ENCODE data around the gene RPRD1B.

RPRD1B gene

DNA sequence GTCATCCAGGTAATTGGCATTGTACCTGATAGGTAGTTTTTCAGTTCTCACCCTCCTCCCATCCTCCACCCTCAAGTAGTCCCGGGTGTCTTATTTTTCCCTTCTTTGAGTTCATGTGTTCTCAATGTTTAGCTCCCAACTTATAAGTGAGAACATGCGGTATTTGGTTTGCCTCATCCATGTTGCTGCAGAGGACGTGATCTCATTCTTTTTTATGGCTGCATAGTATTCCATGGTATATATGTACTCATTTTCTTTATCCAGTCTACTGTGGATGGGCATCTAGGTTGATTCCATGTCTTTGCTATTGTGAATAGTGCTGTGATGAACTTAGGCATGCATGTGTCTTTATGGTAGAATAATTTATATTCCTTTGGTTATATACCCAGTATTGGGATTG, 45.8 kb downstream of the RPRD1B start:
- H4K91ac ChIP-seq (ENCODE audit: low read depth, low read length, poor library complexity): no peak overlapping the region
- H3K36me3 ChIP-seq (replicated peaks in 1 of 2; ENCODE audit: control insufficient read depth in 2 of 2, insufficient read depth in 2 of 2, low read length in 2 of 2): peaks cover 11 to 92% of the 10 kb centered on the region in 2 donors
- H3K27me3 ChIP-seq (ENCODE audit: control insufficient read depth in 3 of 3, insufficient read depth in 3 of 3, low read depth in 1 of 3, low read length in 3 of 3): no peaks in the 10 kb centered on the region
- H2BK15ac ChIP-seq (ENCODE audit: low read length): no peak overlapping the region
- peaks cover 2 to 20% of the 10 kb centered on the region in 2 donors for H3K9me3 ChIP-seq (replicated peaks in 1 of 2; ENCODE audit: control insufficient read depth in 2 of 2, insufficient read depth in 1 of 2, low read depth in 1 of 2, low read length in 2 of 2)
- H3K14ac ChIP-seq (ENCODE audit: low read length): no peak overlapping the region
- H3K4me2 ChIP-seq (ENCODE audit: insufficient read depth, low read length, poor library complexity, severe bottlenecking): no peak overlapping the region
- no peak overlapping the region for H2BK12ac ChIP-seq (ENCODE audit: low read length)
- H2BK120ac ChIP-seq (ENCODE audit: low read depth, low read length): no peak overlapping the region
- peaks cover 0 to 3% of the 10 kb centered on the region in 2 donors for H3K4me1 ChIP-seq (ENCODE audit: control insufficient read depth in 2 of 2, insufficient read depth in 1 of 2, low read depth in 1 of 2, low read length in 2 of 2)
- no peak overlapping the region for H4K8ac ChIP-seq (ENCODE audit: low read depth, low read length)
- no CpG with 5 or more reads among the region's 3 CpGs for WGBS, 2 donors (ENCODE audit: extremely low coverage in 2 of 2, insufficient read length in 2 of 2, insufficient replicate concordance in 1 of 2)
- H3K9ac ChIP-seq (ENCODE audit: low read depth, low read length, poor library complexity): no peak overlapping the region
- no peak overlapping the region for H3K4me3 ChIP-seq (ENCODE audit: low read length in 2 of 2)
- H2AK5ac ChIP-seq (ENCODE audit: low read depth, low read length): no peak overlapping the region
- H3K4ac ChIP-seq (ENCODE audit: low read length): no peak overlapping the region
- H2AFZ ChIP-seq (ENCODE audit: low read length): no peak overlapping the region
- H2BK5ac ChIP-seq (ENCODE audit: low read length): no peak overlapping the region
- H3K79me1 ChIP-seq (ENCODE audit: low read depth, low read length): no peaks in the 10 kb centered on the region
- no peak overlapping the region for H3K27ac ChIP-seq (replicated peaks; ENCODE audit: low read length)
- no peak overlapping the region for H3K18ac ChIP-seq (ENCODE audit: low read length)
- DNase-seq (ENCODE audit: low spot score): no peak
- H3K23ac ChIP-seq (ENCODE audit: low read depth, low read length, poor library complexity): no peak overlapping the region

DNA sequence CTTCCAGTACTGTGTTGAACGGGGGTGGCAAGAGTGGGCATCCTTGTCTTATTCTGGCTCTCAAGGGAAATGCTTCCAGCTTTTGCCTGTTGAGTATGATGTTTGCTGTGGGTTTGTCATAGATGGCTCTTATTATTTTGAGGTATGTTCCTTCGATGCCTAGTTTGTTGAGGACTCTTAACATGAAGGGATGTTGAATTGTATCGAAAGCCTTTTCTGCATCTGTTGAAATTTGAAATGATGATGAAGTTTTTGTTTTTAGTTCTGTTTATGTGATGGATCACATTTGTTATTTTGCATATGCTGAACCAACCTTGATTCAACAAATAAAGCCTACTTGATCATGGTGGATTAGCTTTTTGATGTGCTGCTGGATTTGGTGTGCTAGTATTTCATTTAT, 48.0 kb downstream of the RPRD1B start:
- H2BK120ac ChIP-seq (ENCODE audit: low read depth, low read length): no peak overlapping the region
- no peak overlapping the region for H4K8ac ChIP-seq (ENCODE audit: low read depth, low read length)
- no peak overlapping the region for H2BK5ac ChIP-seq (ENCODE audit: low read length)
- H2AFZ ChIP-seq (ENCODE audit: low read length): no peak overlapping the region
- no peak overlapping the region for H3K23ac ChIP-seq (ENCODE audit: low read depth, low read length, poor library complexity)
- no peak overlapping the region for H3K18ac ChIP-seq (ENCODE audit: low read length)
- no CpG with 5 or more reads among the region's 3 CpGs for WGBS, 2 donors (ENCODE audit: extremely low coverage in 2 of 2, insufficient read length in 2 of 2, insufficient replicate concordance in 1 of 2)
- H3K79me1 ChIP-seq (ENCODE audit: low read depth, low read length): no peaks in the 10 kb centered on the region
- peaks cover 0 to 2% of the 10 kb centered on the region in 2 donors for H3K4me1 ChIP-seq (ENCODE audit: control insufficient read depth in 2 of 2, insufficient read depth in 1 of 2, low read depth in 1 of 2, low read length in 2 of 2)
- no peak overlapping the region for H3K14ac ChIP-seq (ENCODE audit: low read length)
- H3K9me3 ChIP-seq (replicated peaks in 1 of 2; ENCODE audit: control insufficient read depth in 2 of 2, insufficient read depth in 1 of 2, low read depth in 1 of 2, low read length in 2 of 2): peaks cover 2 to 20% of the 10 kb centered on the region in 2 donors
- no peak overlapping the region for H3K27ac ChIP-seq (replicated peaks; ENCODE audit: low read length)
- no peak overlapping the region for H2BK12ac ChIP-seq (ENCODE audit: low read length)
- no peaks in the 10 kb centered on the region for H3K27me3 ChIP-seq (ENCODE audit: control insufficient read depth in 3 of 3, insufficient read depth in 3 of 3, low read depth in 1 of 3, low read length in 3 of 3)
- H3K4me2 ChIP-seq (ENCODE audit: insufficient read depth, low read length, poor library complexity, severe bottlenecking): no peak overlapping the region
- no peak for DNase-seq (ENCODE audit: low spot score)
- H2AK5ac ChIP-seq (ENCODE audit: low read depth, low read length): no peak overlapping the region
- no peak overlapping the region for H3K9ac ChIP-seq (ENCODE audit: low read depth, low read length, poor library complexity)
- no peak overlapping the region for H4K91ac ChIP-seq (ENCODE audit: low read depth, low read length, poor library complexity)
- H3K4me3 ChIP-seq (ENCODE audit: low read length in 2 of 2): no peak overlapping the region
- no peak overlapping the region for H3K4ac ChIP-seq (ENCODE audit: low read length)
- peaks cover 15 to 93% of the 10 kb centered on the region in 2 donors for H3K36me3 ChIP-seq (replicated peaks in 1 of 2; ENCODE audit: control insufficient read depth in 2 of 2, insufficient read depth in 2 of 2, low read length in 2 of 2)
- no peak overlapping the region for H2BK15ac ChIP-seq (ENCODE audit: low read length)

DNA sequence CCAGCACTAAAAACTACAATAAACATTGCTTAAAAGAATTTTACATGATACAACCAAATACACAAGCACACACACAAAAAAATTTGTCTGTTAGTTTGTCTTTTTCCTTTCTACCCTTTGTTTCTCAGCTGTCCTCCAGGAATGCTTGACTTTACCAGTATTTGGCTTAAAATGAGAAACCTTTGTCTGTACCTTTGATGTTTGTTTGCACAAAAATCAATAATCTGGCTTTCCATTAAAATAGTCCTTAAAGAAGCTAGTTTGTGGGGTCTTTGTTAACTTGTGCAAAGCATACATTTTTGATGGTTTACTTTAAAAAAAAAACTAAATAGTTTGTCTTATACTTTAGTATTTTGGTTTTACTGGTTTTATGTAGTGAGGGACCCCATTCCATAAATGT, 49.3 kb downstream of the RPRD1B start:
- Histone ChIP-seq H3K4me2 (ENCODE audit: insufficient read depth, low read length, poor library complexity, severe bottlenecking) (no peak overlapping the region), H2AK5ac (ENCODE audit: low read depth, low read length) (no peak overlapping the region), H3K18ac (ENCODE audit: low read length) (no peak overlapping the region), H3K9me3 (replicated peaks in 1 of 2; ENCODE audit: control insufficient read depth in 2 of 2, insufficient read depth in 1 of 2, low read depth in 1 of 2, low read length in 2 of 2) (peaks cover 2 to 20% of the 10 kb centered on the region in 2 donors), H4K91ac (ENCODE audit: low read depth, low read length, poor library complexity) (no peak overlapping the region), H3K79me1 (ENCODE audit: low read depth, low read length) (no peaks in the 10 kb centered on the region), H3K4ac (ENCODE audit: low read length) (no peak overlapping the region), H4K8ac (ENCODE audit: low read depth, low read length) (no peak overlapping the region), H3K14ac (ENCODE audit: low read length) (no peak overlapping the region), H2AFZ (ENCODE audit: low read length) (no peak overlapping the region), H3K36me3 (replicated peaks in 1 of 2; ENCODE audit: control insufficient read depth in 2 of 2, insufficient read depth in 2 of 2, low read length in 2 of 2) (peaks cover 10 to 93% of the 10 kb centered on the region in 2 donors), H3K4me1 (ENCODE audit: control insufficient read depth in 2 of 2, insufficient read depth in 1 of 2, low read depth in 1 of 2, low read length in 2 of 2) (peaks cover 0 to 2% of the 10 kb centered on the region in 2 donors), H2BK12ac (ENCODE audit: low read length) (no peak overlapping the region), H3K27me3 (ENCODE audit: control insufficient read depth in 3 of 3, insufficient read depth in 3 of 3, low read depth in 1 of 3, low read length in 3 of 3) (no peaks in the 10 kb centered on the region), H3K23ac (ENCODE audit: low read depth, low read length, poor library complexity) (no peak overlapping the region), H3K9ac (ENCODE audit: low read depth, low read length, poor library complexity) (no peak overlapping the region), H2BK15ac (ENCODE audit: low read length) (no peak overlapping the region), H2BK120ac (ENCODE audit: low read depth, low read length) (no peak overlapping the region), H3K4me3 (ENCODE audit: low read length in 2 of 2) (no peak overlapping the region), H3K27ac (replicated peaks; ENCODE audit: low read length) (no peak overlapping the region), H2BK5ac (ENCODE audit: low read length) (no peak overlapping the region)
- DNase-seq (ENCODE audit: low spot score): no peak

DNA sequence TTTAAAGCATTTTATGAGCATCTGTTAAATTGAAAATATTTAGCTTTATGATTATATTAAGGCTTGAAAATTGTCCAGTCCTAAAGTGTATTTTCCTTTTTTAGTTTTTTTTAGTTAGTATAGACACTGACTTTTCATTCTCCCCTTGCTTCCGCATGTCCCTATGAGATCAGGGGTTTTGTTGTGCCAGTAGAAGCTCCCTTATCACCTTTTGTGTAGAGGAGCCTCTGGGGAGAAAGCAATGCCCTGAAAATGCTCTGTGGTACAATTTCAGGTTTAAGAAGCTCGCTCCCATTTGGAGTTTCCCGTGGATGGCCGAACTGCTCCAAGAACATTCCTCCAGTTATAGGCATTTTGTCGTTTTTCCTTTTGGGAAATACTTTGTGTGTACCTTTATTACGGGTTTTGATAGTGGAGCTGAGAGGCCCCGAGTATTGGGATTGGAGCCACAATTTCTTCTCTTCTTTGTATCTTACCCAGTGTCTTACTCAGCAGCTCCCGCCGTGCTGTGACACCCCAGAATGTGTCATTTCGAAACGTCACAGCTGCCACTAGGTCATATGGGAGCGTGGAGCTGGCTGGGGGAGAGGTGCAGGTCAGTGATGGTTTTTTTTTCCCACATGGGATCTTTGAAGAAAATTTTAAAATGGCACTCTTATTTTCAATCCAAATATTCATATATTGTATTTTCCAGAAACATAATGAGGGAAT, 49.9 kb downstream of the RPRD1B start:
- H3K4me3 ChIP-seq (ENCODE audit: low read length in 2 of 2): no peak overlapping the region
- DNase-seq (ENCODE audit: low spot score): no peak
- H3K14ac ChIP-seq (ENCODE audit: low read length): no peak overlapping the region
- H3K18ac ChIP-seq (ENCODE audit: low read length): no peak overlapping the region
- no peak overlapping the region for H2BK5ac ChIP-seq (ENCODE audit: low read length)
- H2AFZ ChIP-seq (ENCODE audit: low read length): no peak overlapping the region
- no peak overlapping the region for H3K23ac ChIP-seq (ENCODE audit: low read depth, low read length, poor library complexity)
- H2AK5ac ChIP-seq (ENCODE audit: low read depth, low read length): no peak overlapping the region
- H3K36me3 ChIP-seq (replicated peaks in 1 of 2; ENCODE audit: control insufficient read depth in 2 of 2, insufficient read depth in 2 of 2, low read length in 2 of 2): peaks cover 8 to 93% of the 10 kb centered on the region in 2 donors
- H3K4me1 ChIP-seq (ENCODE audit: control insufficient read depth in 2 of 2, insufficient read depth in 1 of 2, low read depth in 1 of 2, low read length in 2 of 2): peaks cover 0 to 2% of the 10 kb centered on the region in 2 donors
- no peak overlapping the region for H3K4ac ChIP-seq (ENCODE audit: low read length)
- H3K79me1 ChIP-seq (ENCODE audit: low read depth, low read length): no peaks in the 10 kb centered on the region
- no peak overlapping the region for H4K8ac ChIP-seq (ENCODE audit: low read depth, low read length)
- no peak overlapping the region for H3K4me2 ChIP-seq (ENCODE audit: insufficient read depth, low read length, poor library complexity, severe bottlenecking)
- no peak overlapping the region for H2BK15ac ChIP-seq (ENCODE audit: low read length)
- no peak overlapping the region for H2BK120ac ChIP-seq (ENCODE audit: low read depth, low read length)
- H2BK12ac ChIP-seq (ENCODE audit: low read length): no peak overlapping the region
- no CpG with 5 or more reads among the region's 12 CpGs for WGBS, 2 donors (ENCODE audit: extremely low coverage in 2 of 2, insufficient read length in 2 of 2, insufficient replicate concordance in 1 of 2)
- H3K9ac ChIP-seq (ENCODE audit: low read depth, low read length, poor library complexity): no peak overlapping the region
- no peak overlapping the region for H4K91ac ChIP-seq (ENCODE audit: low read depth, low read length, poor library complexity)
- H3K9me3 ChIP-seq (replicated peaks in 1 of 2; ENCODE audit: control insufficient read depth in 2 of 2, insufficient read depth in 1 of 2, low read depth in 1 of 2, low read length in 2 of 2): peaks cover 2 to 20% of the 10 kb centered on the region in 2 donors
- no peaks in the 10 kb centered on the region for H3K27me3 ChIP-seq (ENCODE audit: control insufficient read depth in 3 of 3, insufficient read depth in 3 of 3, low read depth in 1 of 3, low read length in 3 of 3)
- H3K27ac ChIP-seq (replicated peaks; ENCODE audit: low read length): no peak overlapping the region

Measured in neuronal stem cell (in vitro differentiated cells).